Right lobe of liver (tissue), 4 donors: ENCODE measurements around the gene UBTD2.

Source experiments
- CTCF ChIP-seq, 4 donors: fragments of 200-600 bp in 3 of 4; fragments of 450-650 bp in 1 of 4; IDR thresholded peaks; one replicate each; pipeline versions ENCODE4 v1.5.1 to v1.8.0; 2016 to 2022; ENCODE audit warnings: antibody characterized with exemption in 4 of 4, mild to moderate bottlenecking in 2 of 4
- POLR2A ChIP-seq: fragments of 450-650 bp; IDR thresholded peaks from one replicate; pipeline ENCODE4 v1.6.1; 2017; ENCODE audit warnings: antibody characterized with exemption, mild to moderate bottlenecking
- donor health status: DM: no; HTN: no; CAD: no.
- donor health status: DM: no; HTN: no; CAD: no.
- donor health status: DM: no; HTN: yes; CAD: no.

GRCh38 chr5:172302047-172302710 lies 18.6 kb upstream of the UBTD2 start:
- TF ChIP-seq POLR2A (no peak), CTCF (IDR thresholded peaks at IDR 0.05) (no peak)
